ENCODE data around the gene ZNF3.

DNA sequence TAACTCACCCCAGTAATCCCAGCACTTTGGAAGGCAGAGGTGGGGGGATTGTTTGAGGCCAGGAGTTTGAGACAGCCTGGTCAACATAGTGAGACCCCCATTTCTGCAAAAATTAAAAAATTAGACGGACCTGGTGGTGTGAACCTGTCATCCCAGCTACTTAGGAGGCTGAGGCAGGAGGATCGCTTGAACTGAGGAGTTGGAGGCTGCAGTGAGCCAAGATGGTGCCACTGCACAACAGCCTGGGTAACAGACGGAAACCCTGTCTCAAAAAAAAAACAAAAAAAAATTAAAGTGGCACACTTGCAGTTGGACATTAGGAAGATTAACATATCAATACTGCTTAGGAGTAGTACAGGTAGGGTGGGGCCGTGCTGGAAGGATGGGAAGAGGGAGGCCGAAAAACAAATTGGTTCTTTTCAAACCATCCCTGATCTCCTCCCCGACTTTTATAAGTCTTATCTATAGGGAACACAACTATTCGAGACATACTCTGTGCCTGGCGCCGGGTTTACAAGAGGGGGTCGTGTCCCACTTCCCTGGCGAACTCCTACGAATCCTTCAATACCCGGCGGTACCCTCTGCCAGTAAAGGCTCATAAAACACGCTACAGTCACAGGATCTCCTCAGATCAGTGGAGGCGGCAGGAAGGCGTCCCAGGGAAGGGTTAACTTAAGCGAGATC lies 37.0 kb upstream of the ZNF3 start:
- TF ChIP-seq, protein P1, sequence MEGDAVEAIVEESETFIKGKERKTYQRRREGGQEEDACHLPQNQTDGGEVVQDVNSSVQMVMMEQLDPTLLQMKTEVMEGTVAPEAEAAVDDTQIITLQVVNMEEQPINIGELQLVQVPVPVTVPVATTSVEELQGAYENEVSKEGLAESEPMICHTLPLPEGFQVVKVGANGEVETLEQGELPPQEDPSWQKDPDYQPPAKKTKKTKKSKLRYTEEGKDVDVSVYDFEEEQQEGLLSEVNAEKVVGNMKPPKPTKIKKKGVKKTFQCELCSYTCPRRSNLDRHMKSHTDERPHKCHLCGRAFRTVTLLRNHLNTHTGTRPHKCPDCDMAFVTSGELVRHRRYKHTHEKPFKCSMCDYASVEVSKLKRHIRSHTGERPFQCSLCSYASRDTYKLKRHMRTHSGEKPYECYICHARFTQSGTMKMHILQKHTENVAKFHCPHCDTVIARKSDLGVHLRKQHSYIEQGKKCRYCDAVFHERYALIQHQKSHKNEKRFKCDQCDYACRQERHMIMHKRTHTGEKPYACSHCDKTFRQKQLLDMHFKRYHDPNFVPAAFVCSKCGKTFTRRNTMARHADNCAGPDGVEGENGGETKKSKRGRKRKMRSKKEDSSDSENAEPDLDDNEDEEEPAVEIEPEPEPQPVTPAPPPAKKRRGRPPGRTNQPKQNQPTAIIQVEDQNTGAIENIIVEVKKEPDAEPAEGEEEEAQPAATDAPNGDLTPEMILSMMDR (IDR thresholded peaks at IDR 0.05), result no peak
- no peak; the same call in 1 of the 2 replicates for TF ChIP-seq RCOR1 (IDR thresholded peaks at IDR 0.05; ENCODE audit: low read depth, low read length)
- TF ChIP-seq POLR2A (IDR thresholded peaks at IDR 0.05; ENCODE audit: low read length), result no peak
- TF ChIP-seq ZC3H11A (IDR thresholded peaks at IDR 0.05), result no peak
- no peak for TF ChIP-seq PHF8 (IDR thresholded peaks at IDR 0.05; ENCODE audit: borderline replicate concordance, low read depth)
- no peak for TF ChIP-seq MYC (IDR thresholded peaks at IDR 0.05; ENCODE audit: borderline replicate concordance, low read length)
- TF ChIP-seq CHD2 (IDR thresholded peaks at IDR 0.05; ENCODE audit: low read length, partially characterized antibody), result no peak
- no peak for TF ChIP-seq MAZ (IDR thresholded peaks at IDR 0.05; ENCODE audit: borderline replicate concordance, low read depth, low read length)
- TF ChIP-seq HOXA7 (CRISPR knock-in tag; IDR thresholded peaks at IDR 0.05), result no peak
- TF ChIP-seq ZSCAN20 (CRISPR knock-in tag; IDR thresholded peaks at IDR 0.05), result no peak
- TF ChIP-seq RFX5 (IDR thresholded peaks at IDR 0.05), result no peak
- TF ChIP-seq, protein P2, sequence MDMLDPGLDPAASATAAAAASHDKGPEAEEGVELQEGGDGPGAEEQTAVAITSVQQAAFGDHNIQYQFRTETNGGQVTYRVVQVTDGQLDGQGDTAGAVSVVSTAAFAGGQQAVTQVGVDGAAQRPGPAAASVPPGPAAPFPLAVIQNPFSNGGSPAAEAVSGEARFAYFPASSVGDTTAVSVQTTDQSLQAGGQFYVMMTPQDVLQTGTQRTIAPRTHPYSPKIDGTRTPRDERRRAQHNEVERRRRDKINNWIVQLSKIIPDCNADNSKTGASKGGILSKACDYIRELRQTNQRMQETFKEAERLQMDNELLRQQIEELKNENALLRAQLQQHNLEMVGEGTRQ (IDR thresholded peaks at IDR 0.05), result no peak
- TF ChIP-seq HOXB5 (CRISPR knock-in tag; IDR thresholded peaks at IDR 0.05), result no peak

All from A549 (cell line).